GM21723 (cell line): ENCODE measurements around the gene DYRK3.
A peak's percentile ranks its signal among the peaks of the same experiment; 100 is the strongest.

ENCODE experiments used
- ATAC-seq: cut with Tn5 transposase; IDR thresholded peaks from one replicate; pipeline ENCODE4 v1.9.1; 2021; ENCODE audit warnings: mild to moderate bottlenecking, moderate library complexity; ENCODE audit not compliant: unreplicated experiment

Gene DYRK3

GRCh38 chr1:206681359-206681758, 46.0 kb downstream of the DYRK3 start:
- ATAC-seq = no peak

DNA sequence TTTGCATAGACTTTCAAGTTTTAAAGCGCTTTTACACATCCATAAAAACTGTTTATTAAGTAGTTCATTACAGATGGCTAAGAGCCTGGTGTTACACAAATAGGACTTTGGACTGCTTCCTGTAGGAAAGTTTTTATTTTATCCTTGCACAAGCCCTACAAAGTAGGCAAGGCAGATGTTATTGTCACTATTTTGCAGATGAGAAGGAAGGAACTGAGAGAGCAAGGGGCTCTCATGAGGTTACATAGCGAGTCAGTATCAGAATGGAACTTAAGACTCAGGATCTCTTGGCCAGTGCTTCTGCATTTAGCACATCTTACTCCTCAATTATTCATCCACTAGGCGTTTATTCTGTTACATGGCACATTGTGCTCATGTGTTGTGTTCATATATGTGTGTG, 46.8 kb downstream of the DYRK3 start:
- ATAC-seq = no peak

DNA sequence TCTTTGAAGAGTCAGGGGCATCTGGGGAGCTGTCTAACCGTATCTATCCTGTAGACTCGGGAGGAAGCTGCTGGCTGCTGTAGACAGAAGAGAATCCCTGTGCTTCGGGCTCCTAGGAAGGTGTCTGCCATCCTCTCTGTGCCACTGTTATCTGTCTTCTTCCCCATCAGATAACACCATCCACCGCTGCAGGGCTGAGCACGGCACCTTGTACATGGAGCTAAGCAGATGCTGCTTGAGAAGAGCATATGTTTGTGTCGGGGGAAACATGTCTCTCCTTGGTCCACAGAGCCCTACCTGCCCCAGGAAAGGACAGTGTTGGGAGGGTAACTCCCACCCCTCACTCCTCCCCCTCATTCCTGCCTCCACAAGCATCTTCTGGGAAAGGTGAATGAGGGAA, 48.0 kb downstream of the DYRK3 start:
- ATAC-seq = no peak

GRCh38 chr1:206684003-206684402, 48.7 kb downstream of the DYRK3 start:
- no peak for ATAC-seq

DNA sequence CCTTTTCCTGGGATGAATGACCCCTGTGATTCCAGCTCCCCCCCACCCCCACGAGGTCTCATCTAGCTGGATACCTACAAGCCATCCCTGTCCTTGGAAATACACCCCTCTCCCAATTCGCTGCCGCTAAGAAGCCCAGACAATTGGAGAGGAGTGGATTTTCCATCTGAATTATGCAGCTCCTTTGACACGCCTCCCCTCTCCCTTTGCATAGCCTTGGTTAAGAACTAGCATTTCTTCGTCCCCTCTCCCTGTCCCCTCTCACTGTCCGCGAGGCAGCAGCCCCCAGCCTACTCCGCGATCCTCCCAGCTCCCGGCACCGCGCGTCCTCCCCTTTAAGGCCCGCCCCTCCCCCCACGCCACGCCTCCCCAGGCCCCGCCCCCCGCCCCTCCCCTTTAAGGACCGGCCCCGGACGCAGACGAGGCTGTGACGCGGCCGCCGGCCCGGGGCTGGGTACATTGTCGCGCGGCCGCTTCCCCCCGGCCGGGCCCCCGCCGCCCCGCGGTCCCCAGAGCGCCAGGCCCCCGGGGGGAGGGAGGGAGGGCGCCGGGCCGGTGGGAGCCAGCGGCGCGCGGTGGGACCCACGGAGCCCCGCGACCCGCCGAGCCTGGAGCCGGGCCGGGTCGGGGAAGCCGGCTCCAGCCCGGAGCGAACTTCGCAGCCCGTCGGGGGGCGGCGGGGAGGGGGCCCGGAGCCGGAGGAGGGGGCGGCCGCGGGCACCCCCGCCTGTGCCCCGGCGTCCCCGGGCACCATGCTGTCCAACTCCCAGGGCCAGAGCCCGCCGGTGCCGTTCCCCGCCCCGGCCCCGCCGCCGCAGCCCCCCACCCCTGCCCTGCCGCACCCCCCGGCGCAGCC, 49.4 kb downstream of the DYRK3 start, which contains the start of gene MAPKAPK2:
TSS of gene MAPKAPK2 (plus strand) at position 428 of the 856 bp plus-strand sequence. CDS start at position 753, 325 bp downstream.
- peak; percentile 35 for ATAC-seq

DNA sequence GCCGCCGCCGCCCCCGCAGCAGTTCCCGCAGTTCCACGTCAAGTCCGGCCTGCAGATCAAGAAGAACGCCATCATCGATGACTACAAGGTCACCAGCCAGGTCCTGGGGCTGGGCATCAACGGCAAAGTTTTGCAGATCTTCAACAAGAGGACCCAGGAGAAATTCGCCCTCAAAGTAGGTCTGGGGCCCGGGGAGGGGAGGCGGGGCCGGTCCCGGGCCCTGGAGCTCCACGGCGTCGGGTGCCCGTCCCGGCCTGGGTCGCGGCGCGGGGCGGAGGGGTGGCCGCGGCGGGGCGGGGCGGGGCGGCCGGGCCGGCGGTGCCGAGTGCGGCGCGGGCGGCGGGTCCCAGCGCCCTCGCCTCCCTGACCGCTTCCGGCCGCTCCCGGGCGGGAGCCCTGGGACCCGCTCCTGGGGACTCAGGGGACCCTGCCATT, 50.0 kb downstream of the DYRK3 start:
- ATAC-seq = peak; percentile 29

DNA sequence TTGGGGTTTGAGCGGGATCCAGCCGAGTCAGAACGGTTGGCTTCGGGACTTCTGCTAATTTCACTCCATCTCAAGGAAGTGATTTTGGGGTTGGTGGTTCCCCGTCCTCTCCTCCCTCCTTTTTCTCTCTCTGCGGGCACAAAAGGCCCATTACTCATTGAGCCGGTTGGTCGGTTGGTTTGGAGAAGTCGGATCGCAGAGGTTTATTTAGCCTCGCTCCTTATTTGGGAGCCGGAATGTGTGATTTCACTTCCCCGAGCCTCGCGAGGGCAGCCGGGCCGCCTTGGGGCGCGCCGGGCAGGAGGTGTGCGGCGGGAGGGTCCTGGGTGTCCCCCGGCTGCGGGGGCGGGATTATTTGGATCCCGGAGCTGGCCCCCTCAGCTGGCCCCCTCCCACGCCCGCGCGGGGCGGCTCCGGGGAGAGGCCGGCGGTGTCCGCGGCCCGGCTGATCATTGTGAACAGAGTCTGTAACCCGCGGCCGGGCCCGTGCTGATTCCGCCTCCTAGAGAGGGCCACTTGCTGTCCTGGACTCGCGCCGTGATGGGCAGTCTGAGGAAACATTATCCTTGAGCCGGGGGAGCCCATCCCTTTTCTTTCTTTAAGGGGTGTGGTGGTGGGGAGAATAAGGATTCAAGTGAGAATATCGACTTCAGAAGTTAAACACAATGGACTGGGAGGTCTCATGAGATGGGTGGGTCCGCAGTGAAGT, 50.6 kb downstream of the DYRK3 start:
- peak; percentile 12 for ATAC-seq

DNA sequence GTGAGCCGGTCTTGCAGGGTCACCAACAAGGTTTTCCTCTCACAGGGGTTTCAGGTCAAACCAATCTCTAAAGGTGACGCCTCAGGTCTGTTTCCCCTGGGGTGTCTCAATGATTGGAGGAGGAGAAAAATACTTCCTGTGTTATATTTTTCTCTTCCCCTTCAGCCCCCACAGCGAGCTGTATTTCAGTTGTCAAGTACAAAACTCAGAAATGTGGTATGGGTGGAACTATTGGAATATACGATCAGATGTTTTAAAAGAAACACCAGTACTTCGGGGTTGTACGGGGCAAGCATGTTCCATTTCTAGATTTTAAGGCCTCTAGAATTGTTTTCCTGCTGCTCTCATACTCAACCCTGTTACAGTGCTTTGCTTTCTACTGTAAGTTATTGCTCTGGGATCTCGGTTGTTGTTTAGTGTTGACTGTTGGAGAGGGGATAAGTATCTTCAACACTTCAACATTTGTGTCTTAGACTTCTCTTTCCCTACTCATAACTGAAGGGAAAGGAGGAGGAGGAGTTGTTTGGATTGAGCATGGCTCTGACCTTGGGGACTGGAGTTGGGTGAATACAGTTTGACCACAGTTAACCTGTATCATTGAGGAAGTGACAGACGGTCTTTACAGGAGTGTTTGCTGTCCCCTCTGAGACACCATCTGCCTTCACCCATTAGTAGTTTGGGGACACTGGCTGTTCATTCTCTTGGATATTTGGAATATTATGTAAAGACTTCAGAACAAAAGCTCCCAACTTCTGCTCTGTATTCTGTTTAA, 51.3 kb downstream of the DYRK3 start:
- ATAC-seq = peak; percentile 35

- no peak for ATAC-seq
Observed at GRCh38 chr1:206687251-206687914, 52.0 kb downstream of the DYRK3 start.

DNA sequence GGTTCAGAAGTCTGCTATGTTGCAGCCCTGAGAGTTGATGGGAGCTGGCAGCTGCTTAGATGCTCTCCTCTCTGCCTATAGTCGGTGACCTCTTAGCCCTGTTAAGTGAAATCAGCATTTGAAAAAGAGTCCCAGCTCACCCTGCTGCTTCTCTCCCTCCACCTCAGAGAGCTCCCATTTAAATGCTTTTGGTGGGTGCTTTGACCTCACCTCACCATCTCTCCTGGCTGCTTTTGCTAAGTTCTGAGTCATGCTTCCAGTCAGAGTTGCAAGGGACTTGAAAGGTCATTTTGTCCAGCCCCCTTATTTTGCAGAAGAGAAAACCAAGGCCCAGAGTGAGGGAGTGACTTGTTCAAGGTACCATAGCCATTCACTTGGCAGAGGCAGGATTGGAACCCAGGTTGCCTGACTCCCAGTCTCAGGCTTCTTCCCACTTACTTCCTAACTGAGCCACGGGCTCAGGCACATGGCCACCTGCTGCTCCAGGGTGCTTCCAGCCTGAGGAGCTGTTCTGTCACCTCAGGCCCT, 52.6 kb downstream of the DYRK3 start:
- ATAC-seq = no peak

DNA sequence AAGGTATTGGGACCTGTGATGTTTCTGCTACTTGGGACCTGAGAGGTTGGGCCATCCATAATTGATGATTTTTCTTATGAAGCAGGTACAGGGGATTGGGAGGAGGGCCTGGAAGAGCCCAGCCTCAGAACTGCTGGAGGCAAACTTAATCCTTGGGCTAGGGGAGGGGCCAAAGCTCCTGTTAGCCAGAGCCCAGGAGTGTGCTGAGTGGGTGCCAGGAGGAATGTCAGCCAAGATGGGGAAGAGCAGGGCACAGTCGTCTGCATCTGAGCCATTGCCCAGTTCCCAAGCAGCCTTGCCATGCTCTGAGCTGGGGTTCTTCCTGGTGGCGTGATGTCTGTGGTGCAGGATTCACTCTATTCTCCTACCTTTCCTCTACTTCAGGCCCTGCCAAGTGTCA, 55.2 kb downstream of the DYRK3 start:
- no peak for ATAC-seq

DNA sequence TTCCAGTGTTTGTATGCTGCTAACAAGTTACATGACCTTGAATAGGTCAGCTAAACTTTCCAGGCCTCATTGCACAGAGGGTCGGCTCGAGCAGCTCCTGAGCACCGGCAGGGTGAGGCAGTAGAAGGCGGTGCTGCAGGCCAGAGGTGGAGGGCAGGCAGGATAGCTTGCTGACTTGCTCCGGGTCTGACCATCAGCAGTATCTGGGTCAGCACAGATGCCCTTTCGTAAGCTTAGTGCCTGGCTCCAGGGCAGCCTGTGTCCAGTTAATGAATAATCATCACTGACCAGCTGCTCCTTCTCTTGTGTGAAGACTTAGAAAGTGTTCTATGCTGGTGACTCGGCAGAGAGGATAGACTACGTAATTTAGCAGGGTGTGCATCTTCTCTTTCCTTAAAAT, 56.3 kb downstream of the DYRK3 start:
- no peak for ATAC-seq

GRCh38 chr1:206693029-206693428, 57.7 kb downstream of the DYRK3 start:
- ATAC-seq = no peak

- no peak for ATAC-seq
Observed at GRCh38 chr1:206693592-206693991, 58.3 kb downstream of the DYRK3 start.

- ATAC-seq = no peak
Observed at GRCh38 chr1:206694171-206695124, 59.1 kb downstream of the DYRK3 start.

DNA sequence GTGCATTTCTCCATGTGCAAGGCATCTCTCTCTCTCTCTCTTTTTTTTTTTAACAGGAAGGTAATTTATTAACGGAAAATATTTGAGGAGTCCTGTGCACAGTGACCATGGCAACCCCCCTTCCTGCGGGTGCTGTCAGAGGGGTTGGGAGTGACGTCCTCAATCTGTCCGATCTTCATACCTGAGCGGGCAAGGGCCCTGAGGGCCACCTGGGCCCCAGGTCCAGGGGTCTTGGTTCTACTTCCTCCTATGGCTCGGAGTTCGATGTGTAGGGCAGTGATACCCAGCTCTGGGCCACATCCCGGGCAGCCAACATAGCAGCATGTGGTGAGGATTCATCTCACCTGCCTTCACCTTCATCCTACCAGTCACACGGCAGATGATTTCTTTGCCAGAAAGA, 60.4 kb downstream of the DYRK3 start:
- ATAC-seq = no peak

- no peak for ATAC-seq
Observed at GRCh38 chr1:206696812-206697585, 61.7 kb downstream of the DYRK3 start.

DNA sequence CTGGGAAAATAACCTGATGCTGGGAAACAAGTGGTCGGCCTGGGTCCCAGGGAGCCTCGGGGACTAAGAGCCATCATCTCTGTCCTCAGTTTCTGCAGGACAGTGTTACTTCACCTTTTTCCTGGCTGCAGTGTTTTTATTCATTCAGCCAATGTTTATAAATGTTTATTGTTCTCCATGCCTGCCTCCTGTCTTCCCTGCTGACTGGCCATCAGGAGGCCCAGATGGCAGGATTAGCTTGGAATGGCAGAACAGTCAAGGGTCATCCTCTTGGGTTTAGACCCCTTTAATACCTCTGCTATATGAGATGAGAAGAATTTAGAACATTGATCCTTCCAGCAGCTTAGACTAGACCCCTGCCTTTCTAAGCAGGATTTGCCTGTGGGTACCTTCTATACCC, 62.7 kb downstream of the DYRK3 start:
- ATAC-seq = no peak
